GM18505 (cell line): ENCODE measurements around the gene LYZL1.
"Not testable (repeated sequence)": the region's sequence is repeated elsewhere in the genome, so short reads cannot be mapped to it uniquely, and the experiment has no call there.

ENCODE experiments used
- ATAC-seq: cut with Tn5 transposase; IDR thresholded peaks from one replicate; pipeline ENCODE4 v1.9.1; 2021; ENCODE audit not compliant: unreplicated experiment
- POLR2A ChIP-seq: IDR thresholded peaks from 4 replicates; pipeline ENCODE4 v1.6.1; 2011; ENCODE audit warnings: borderline replicate concordance; ENCODE audit not compliant: insufficient read depth, insufficient read length; ENCODE audit errors: extremely low read depth

LYZL1 gene

DNA sequence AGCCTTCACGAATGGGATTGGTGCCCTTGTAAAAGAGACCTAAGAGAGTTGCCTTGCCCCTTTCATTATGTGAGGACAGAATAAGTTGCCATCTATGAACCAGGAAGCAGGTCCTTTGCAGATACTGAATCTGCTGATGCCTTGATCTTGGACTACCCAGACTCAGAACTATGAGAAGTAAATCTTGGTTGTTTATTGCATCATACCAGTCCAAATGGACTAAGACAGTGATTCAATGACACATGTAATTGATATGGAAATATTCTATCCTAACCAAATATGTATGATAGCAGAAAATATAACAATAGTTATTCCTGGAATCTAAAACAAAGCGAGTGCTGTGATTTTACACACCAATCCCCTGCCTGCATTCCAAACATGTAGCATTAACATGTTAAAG, 17.0 kb upstream of the LYZL1 start:
- no peak for ATAC-seq
- TF ChIP-seq POLR2A = no peak

DNA sequence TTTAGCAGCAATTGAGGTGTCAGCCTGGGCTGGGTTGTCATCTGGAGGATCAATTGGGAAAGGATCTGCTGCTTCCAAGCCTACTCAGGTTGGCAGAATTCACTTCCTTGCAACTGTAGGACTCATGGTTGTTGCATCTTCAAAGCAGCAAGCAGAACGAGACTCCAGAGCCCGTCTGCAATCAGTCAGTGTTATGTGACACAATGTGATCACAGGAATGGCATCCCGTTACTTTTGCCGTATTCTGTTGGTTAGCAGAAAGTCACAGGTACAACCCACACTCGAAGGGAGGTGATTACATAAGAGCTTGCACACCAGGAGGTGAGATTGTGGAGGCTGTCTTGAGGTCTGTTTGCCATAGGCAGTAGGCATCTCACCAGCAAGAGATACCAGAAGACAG, 15.4 kb upstream of the LYZL1 start:
- no peak for ATAC-seq
- TF ChIP-seq POLR2A = no peak

GRCh38 chr10:29276251-29276850, 12.5 kb upstream of the LYZL1 start:
- ATAC-seq = no peak
- TF ChIP-seq POLR2A = no peak

GRCh38 chr10:29277296-29277695, 11.6 kb upstream of the LYZL1 start:
- no peak for ATAC-seq
- TF ChIP-seq POLR2A = no peak

- no peak for TF ChIP-seq POLR2A
- no peak for ATAC-seq
Measured at GRCh38 chr10:29279779-29280487, 8.9 kb upstream of the LYZL1 start.

GRCh38 chr10:29280488-29280840, 8.4 kb upstream of the LYZL1 start:
- no peak for TF ChIP-seq POLR2A
- no peak for ATAC-seq

GRCh38 chr10:29285624-29286051, 3.2 kb upstream of the LYZL1 start:
- no peak for TF ChIP-seq POLR2A
- ATAC-seq = peak; percentile 95

DNA sequence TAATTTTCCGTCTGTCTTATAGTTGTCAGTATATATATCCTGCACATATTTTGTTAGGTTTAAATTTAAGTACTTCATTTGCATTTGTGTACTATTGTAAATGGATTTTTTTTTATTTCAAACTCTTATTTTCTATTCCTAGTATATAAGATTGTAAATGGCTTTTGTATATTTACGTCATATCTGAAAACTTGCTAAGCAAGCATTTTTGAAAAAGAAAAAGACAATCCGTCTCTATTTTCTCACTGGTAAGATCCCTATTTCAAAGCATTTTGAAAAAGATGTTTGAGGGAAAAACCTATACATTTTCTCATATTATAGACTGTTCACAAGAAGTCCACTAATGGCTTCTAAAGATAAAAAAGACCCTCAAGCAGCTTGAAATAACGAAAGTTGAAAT, 1.2 kb upstream of the LYZL1 start:
- TF ChIP-seq POLR2A = no peak
- ATAC-seq = no peak

- not testable (repeated sequence) for ATAC-seq
Measured at GRCh38 chr10:29291561-29291960, 2.7 kb downstream of the LYZL1 start.

- not testable (repeated sequence) for ATAC-seq
Measured at GRCh38 chr10:29292406-29292805, 3.5 kb downstream of the LYZL1 start.

DNA sequence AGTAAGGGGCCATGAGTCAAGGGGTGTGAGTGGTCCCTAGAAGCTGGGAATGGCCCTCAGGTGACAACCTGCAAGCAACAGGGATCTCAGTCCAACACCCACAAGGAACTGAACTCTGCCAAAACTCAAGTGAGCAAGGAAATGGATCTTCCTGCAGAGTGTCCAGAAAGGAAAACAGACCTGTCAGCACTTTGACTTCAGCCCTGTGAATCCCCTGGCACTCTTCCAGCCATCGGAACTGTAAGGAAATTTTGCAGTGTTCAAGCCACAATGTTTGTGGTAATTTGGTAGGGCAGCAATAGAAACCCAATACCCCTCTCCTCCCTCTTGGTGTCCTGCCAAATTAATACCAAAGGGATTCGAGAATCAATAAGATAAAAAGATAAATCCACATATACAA, 6.9 kb downstream of the LYZL1 start:
- no peak for ATAC-seq
- TF ChIP-seq POLR2A = no peak

GRCh38 chr10:29297678-29298077, 8.8 kb downstream of the LYZL1 start:
- no peak for TF ChIP-seq POLR2A
- ATAC-seq = no peak

DNA sequence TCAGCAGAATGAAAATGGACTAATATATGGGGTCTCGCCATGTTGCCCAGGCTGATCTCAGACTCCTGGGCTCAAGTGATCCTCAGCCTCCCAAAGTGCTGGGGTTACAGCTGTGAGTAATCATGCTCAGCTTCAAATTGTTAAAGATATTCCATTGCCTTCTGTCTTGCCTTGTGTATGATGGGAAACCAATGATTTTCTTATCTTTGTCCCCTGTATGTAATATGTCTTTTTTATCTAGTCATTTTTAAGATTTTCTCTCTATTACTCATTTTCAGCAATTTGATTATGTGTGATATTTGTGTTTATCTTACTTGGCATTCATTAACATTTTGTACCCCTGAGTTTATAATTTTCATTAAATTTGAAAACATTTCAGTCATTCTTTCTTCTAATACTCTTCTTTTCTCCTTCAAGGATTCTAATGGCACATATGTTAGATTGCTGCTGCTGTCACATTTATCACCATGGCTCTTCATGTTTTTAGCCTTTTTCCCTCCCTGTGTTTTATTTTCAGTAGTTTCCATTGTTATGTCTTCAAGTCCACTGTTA, 12.6 kb downstream of the LYZL1 start:
- ATAC-seq = no peak
- no peak for TF ChIP-seq POLR2A

- ATAC-seq = no peak
- TF ChIP-seq POLR2A = no peak
Measured at GRCh38 chr10:29302499-29302898, 13.6 kb downstream of the LYZL1 start.

GRCh38 chr10:29304264-29304994, 15.6 kb downstream of the LYZL1 start:
- no peak for TF ChIP-seq POLR2A
- no peak for ATAC-seq

GRCh38 chr10:29304995-29305335, 16.1 kb downstream of the LYZL1 start:
- no peak for ATAC-seq
- no peak for TF ChIP-seq POLR2A
